ENCODE measurements around the gene RNF222. TPM values are rescaled to one million over a fixed set of nuclear protein-coding genes. Genes with fewer than 3 reads are reported as not detected.

The RNF222 gene
- total RNA-seq, 1 experiment from 2014 or later: 0.09 TPM

DNA sequence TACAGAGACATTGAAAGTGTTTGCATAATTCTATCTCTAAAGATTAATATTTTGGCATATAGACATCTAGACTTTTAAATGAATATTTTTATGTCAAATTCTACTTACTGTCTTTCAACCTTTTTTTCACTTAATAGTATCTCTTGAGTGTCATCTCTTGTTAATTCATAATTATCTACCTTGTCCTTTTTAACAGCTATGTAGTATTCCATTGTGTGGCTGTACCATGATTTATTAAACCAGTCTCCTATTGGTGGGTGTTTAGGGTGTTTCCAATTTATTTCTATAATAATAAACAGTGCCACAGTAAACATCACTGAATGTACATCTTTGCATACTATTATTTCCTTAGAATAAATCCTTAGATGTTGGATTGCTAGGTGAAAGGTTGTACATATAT lies 16.3 kb upstream of the RNF222 start:
- no peak overlapping the region for H4K8ac ChIP-seq (replicated peaks; ENCODE audit: insufficient read length, low read depth, low read length)
- H3K9ac ChIP-seq (ENCODE audit: extremely low read depth, insufficient read length, low read length): no peak overlapping the region
- H2AFZ ChIP-seq (ENCODE audit: low read length): no peak overlapping the region
- H4K5ac ChIP-seq (ENCODE audit: insufficient read length, low read depth, low read length): no peak overlapping the region
- no peak overlapping the region for H2BK120ac ChIP-seq (ENCODE audit: low read depth, low read length, poor library complexity, severe bottlenecking)
- no peaks in the 10 kb centered on the region for H4K20me1 ChIP-seq (ENCODE audit: control insufficient read depth, insufficient read depth, insufficient read length)
- H3T11ph ChIP-seq (ENCODE audit: low read length): no peak overlapping the region
- Mint-ChIP-seq H3K4me3 (no peak overlapping the region), H3K4me1 (peaks cover 7 to 8% of the 10 kb centered on the region in 2 experiments; a peak in 3 of 4 replicates), H3K27me3 (ENCODE audit: low read depth) (peaks cover 12% of the 10 kb centered on the region), H3K27ac (no peak overlapping the region), H3K9me3 (no peaks in the 10 kb centered on the region), H3K36me3 (ENCODE audit: insufficient read depth in 1 of 3, low read depth in 3 of 3) (no peaks in the 10 kb centered on the region)
- no peak overlapping the region for H4K91ac ChIP-seq (ENCODE audit: insufficient read length, low read depth, low read length)
- no peak overlapping the region for H3K18ac ChIP-seq (ENCODE audit: insufficient read length, low read depth, low read length)
- no peak overlapping the region for H3K56ac ChIP-seq (ENCODE audit: insufficient read length, low read depth, low read length)
- H2BK12ac ChIP-seq (ENCODE audit: insufficient read length, low read depth, low read length): no peak overlapping the region
- no peak overlapping the region for H2AK5ac ChIP-seq (ENCODE audit: insufficient read length, low read length)
- no peak overlapping the region for H3K23ac ChIP-seq (ENCODE audit: insufficient read length, low read depth, low read length)
- DNase-seq: no peak
- TF ChIP-seq CTCF (conservative IDR thresholded peaks at IDR 0.05): no peak
- no peak overlapping the region for H2BK20ac ChIP-seq (ENCODE audit: low read depth, low read length, poor library complexity, severe bottlenecking)
- H2BK15ac ChIP-seq (ENCODE audit: low read depth, low read length): no peak overlapping the region
- no peak overlapping the region for H3K4me2 ChIP-seq (ENCODE audit: insufficient read depth, insufficient read length, low read length)
- no peaks in the 10 kb centered on the region for H3K79me1 ChIP-seq (ENCODE audit: insufficient read depth, low read depth, low read length, poor library complexity, severe bottlenecking)
- H3K4me1 ChIP-seq (ENCODE audit: insufficient read depth, low read length): no peaks in the 10 kb centered on the region
- no peaks in the 10 kb centered on the region for H3K27me3 ChIP-seq (ENCODE audit: insufficient read depth, low read length)
- H3K14ac ChIP-seq (ENCODE audit: insufficient read depth, low read length): no peak overlapping the region
- no peak overlapping the region for H2BK5ac ChIP-seq (ENCODE audit: insufficient read length, low read length)
- H3K9me3 ChIP-seq (ENCODE audit: control insufficient read depth, low read depth, low read length): no peaks in the 10 kb centered on the region
- H3K4ac ChIP-seq (ENCODE audit: low read depth, low read length): no peak overlapping the region
- no peaks in the 10 kb centered on the region for H3K79me2 ChIP-seq (ENCODE audit: insufficient read depth, low read length)
- no peaks in the 10 kb centered on the region for H3K23me2 ChIP-seq (ENCODE audit: insufficient read length, low read depth, low read length, poor library complexity, severe bottlenecking)
- H3K27ac ChIP-seq (ENCODE audit: insufficient read length, low read depth, low read length): no peak overlapping the region

All from H9 (cell line).